HCT116 (cell line): ENCODE data around the gene OVOL1. TPM values are rescaled to one million over a fixed set of nuclear protein-coding genes. Genes with fewer than 3 reads are reported as not detected.

Experiments
- ATAC-seq: fragments of 200-7000 bp; cut with Tn5 transposase; 2 replicates; pipeline ENCODE4 v1.9.1; 2020; ENCODE audit warnings: mild to moderate bottlenecking, moderate library complexity
- BruUV-seq: library from RNA; stranded (reverse); fragments of 400-500 nt; replicated peaks from 2 replicates; lab custom pipeline; 2021; lab: Mats Ljungman, UMichigan
- CTCF ChIA-PET: fragments of 300-600 bp; sonication (Branson Sonifier 250); formaldehyde crosslinking; loops from one replicate; lab custom pipeline; 2021; ENCODE audit warnings: antibody characterized with exemption; lab: Charles Lee
- POLR2A ChIA-PET: fragments of 300-600, 350-600 bp; sonication (Branson Sonifier 250); formaldehyde crosslinking; loops from one replicate; lab custom pipeline; 2021; ENCODE audit warnings: antibody characterized with exemption; lab: Charles Lee
- RAD21 ChIA-PET, 2 experiments: fragments of 300-600 bp; sonication (Branson Sonifier 250); formaldehyde crosslinking; loops; one replicate each; lab custom pipeline; 2023; ENCODE audit warnings: low total read pairs in 2 of 2; ENCODE audit not compliant: uncharacterized antibody in 2 of 2, unreplicated experiment in 2 of 2, low non-redundant PET in 1 of 2; lab: Charles Lee
- DNase-seq: peaks from one replicate; pipeline ENCODE4 v3.0.0-alpha.2; 2010; ENCODE audit warnings: low read depth, low spot score
- H2AFZ ChIP-seq: fragments of 200-600 bp; shearing (Covaris generic), sonication (generic); 2 replicates; pipeline ENCODE4 v1.6.1; 2017; ENCODE audit warnings: low read depth, mixed run types, mixed read lengths, antibody characterized with exemption, low read length; ENCODE audit not compliant: poor library complexity, severe bottlenecking
- H3K27ac ChIP-seq: 2 replicates; pipeline ENCODE4 v1.5.1; 2012; ENCODE audit warnings: low read depth, low read length
- H3K27me3 ChIP-seq: fragments of 200-600 bp; sonication (generic); 2 replicates; pipeline ENCODE4 v1.6.1; 2016; ENCODE audit warnings: mixed run types, low read length, mixed read lengths; ENCODE audit not compliant: insufficient read depth
- H3K36me3 ChIP-seq, 2 experiments: fragments of 200-500 bp in 1 of 2; fragments of 200-600 bp in 1 of 2; sonication (Bioruptor generic) in 1 of 2; sonication (generic) in 1 of 2; 2 replicates each; pipeline versions ENCODE4 v1.5.1 to v1.6.1; 2014 to 2016; ENCODE audit warnings: low read length in 2 of 2, inconsistent platforms in 1 of 2, mixed read lengths in 1 of 2, mixed run types in 1 of 2; ENCODE audit not compliant: insufficient read depth in 2 of 2, control insufficient read depth in 1 of 2
- H3K4me1 ChIP-seq, 2 experiments: fragments of 200-600 bp in 1 of 2; sonication (generic) in 1 of 2; 2 replicates each; pipeline versions ENCODE4 v1.5.1 to v1.6.1; 2012 to 2017; ENCODE audit warnings: low read length in 2 of 2, inconsistent platforms in 1 of 2, mild to moderate bottlenecking in 1 of 2, mixed read lengths in 1 of 2, mixed run types in 1 of 2, moderate library complexity in 1 of 2; ENCODE audit not compliant: insufficient read depth in 2 of 2, control insufficient read depth in 1 of 2
- H3K4me2 ChIP-seq: fragments of 200-600 bp; sonication (generic); 2 replicates; pipeline ENCODE4 v1.6.1; 2017; ENCODE audit warnings: mixed run types, low read length, mixed read lengths
- H3K4me3 ChIP-seq, 2 experiments: fragments of 200-600 bp in 1 of 2; sonication (generic) in 1 of 2; replicated peaks in 1 of 2; 2 replicates each; pipeline ENCODE4 v1.5.1; 2011 to 2016; ENCODE audit warnings: low read length in 2 of 2, control low read depth in 1 of 2, low read depth in 1 of 2, mild to moderate bottlenecking in 1 of 2, mixed read lengths in 1 of 2, mixed run types in 1 of 2
- H3K79me2 ChIP-seq: fragments of 200-600 bp; sonication (generic); 2 replicates; pipeline ENCODE4 v1.6.1; 2017; ENCODE audit warnings: mild to moderate bottlenecking, mixed run types, low read length, moderate library complexity, mixed read lengths; ENCODE audit not compliant: insufficient read depth
- H3K9ac ChIP-seq: fragments of 200-600 bp; sonication (generic); 2 replicates; pipeline ENCODE4 v1.6.1; 2016; ENCODE audit warnings: low read length, mixed read lengths
- H3K9me2 ChIP-seq: fragments of 200-600 bp; sonication (generic), shearing (Covaris generic); 2 replicates; pipeline ENCODE4 v1.6.1; 2017; ENCODE audit warnings: mixed run types, mild to moderate bottlenecking, moderate library complexity; ENCODE audit not compliant: insufficient read depth
- H3K9me3 ChIP-seq, 2 experiments: fragments of 200-500 bp in 1 of 2; fragments of 200-600 bp in 1 of 2; sonication (Bioruptor generic) in 1 of 2; sonication (generic) in 1 of 2; 2 replicates each; pipeline ENCODE4 v1.6.1; 2014 to 2017; ENCODE audit warnings: low read length in 2 of 2, mixed read lengths in 2 of 2, inconsistent platforms in 1 of 2, low read depth in 1 of 2, mild to moderate bottlenecking in 1 of 2, mixed run types in 1 of 2, moderate library complexity in 1 of 2; ENCODE audit not compliant: control insufficient read depth in 1 of 2, insufficient read depth in 1 of 2
- H4K20me1 ChIP-seq: fragments of 200-600 bp; sonication (generic), shearing (Covaris generic); 2 replicates; pipeline ENCODE4 v1.6.1; 2017; ENCODE audit warnings: mixed run types, mild to moderate bottlenecking, moderate library complexity; ENCODE audit not compliant: insufficient read depth
- ATF3 ChIP-seq: IDR thresholded peaks from 2 replicates; pipeline ENCODE4 v1.6.1; 2012
- CBX3 ChIP-seq: IDR thresholded peaks from 2 replicates; pipeline ENCODE4 v1.6.1; 2012; ENCODE audit warnings: low read depth
- CEBPB ChIP-seq: IDR thresholded peaks from 2 replicates; pipeline ENCODE4 v1.6.1; 2012; ENCODE audit warnings: low read depth
- CTCF ChIP-seq, 3 experiments: fragments of 200-600 bp in 1 of 3; sonication (generic) in 1 of 3; IDR thresholded peaks in 2 of 3; conservative IDR thresholded peaks in 1 of 3; 2 replicates each; pipeline ENCODE4 v1.5.1; 2012 to 2017; ENCODE audit warnings: low read depth in 2 of 3, low read length in 2 of 3, antibody characterized with exemption in 1 of 3, borderline replicate concordance in 1 of 3, control low read depth in 1 of 3, mild to moderate bottlenecking in 1 of 3, mixed read lengths in 1 of 3, mixed run types in 1 of 3, moderate library complexity in 1 of 3; ENCODE audit not compliant: insufficient read depth in 1 of 3
- ELF1 ChIP-seq: IDR thresholded peaks from 2 replicates; pipeline ENCODE4 v1.6.1; 2012; ENCODE audit warnings: low read depth, borderline replicate concordance
- EZH2 ChIP-seq: fragments of 200-600 bp; sonication (generic); IDR thresholded peaks from 2 replicates; pipeline ENCODE4 v1.6.1; 2017; ENCODE audit warnings: antibody characterized with exemption, mixed run types
- EZH2phosphoT487 ChIP-seq: fragments of 200-600 bp; IDR thresholded peaks from 2 replicates; pipeline ENCODE4 v1.6.1; 2018; ENCODE audit warnings: antibody characterized with exemption, borderline replicate concordance
- POLR2AphosphoS5 ChIP-seq: IDR thresholded peaks from 2 replicates; pipeline ENCODE4 v1.6.1; 2011; ENCODE audit warnings: mild to moderate bottlenecking, low read depth, low read length, moderate library complexity
- REST ChIP-seq: IDR thresholded peaks from 2 replicates; pipeline ENCODE4 v1.6.1; 2012; ENCODE audit warnings: low read depth
- SIN3A ChIP-seq: IDR thresholded peaks from 2 replicates; pipeline ENCODE4 v1.6.1; 2012; ENCODE audit warnings: low read depth
- YY1 ChIP-seq: IDR thresholded peaks from 2 replicates; pipeline ENCODE4 v1.6.1; 2011; ENCODE audit warnings: low read length, low read depth, moderate library complexity, mild to moderate bottlenecking; ENCODE audit not compliant: insufficient replicate concordance; ENCODE audit errors: extremely low read depth
- ZFX ChIP-seq: fragments of 450-650 bp; IDR thresholded peaks from 2 replicates; pipeline ENCODE4 v1.6.1; 2017
- ZNF274 ChIP-seq: fragments of 200-500 bp; sonication (Bioruptor generic); IDR thresholded peaks from 2 replicates; pipeline ENCODE4 v1.6.1; 2014; ENCODE audit warnings: mild to moderate bottlenecking, low read depth, low read length, inconsistent platforms
- intact Hi-C: fragments of 100-400 bp; cut with micrococcal nuclease; formaldehyde crosslinking; loops from 2 replicates; pipeline ENCODE4 v1.10.0; 2022
- total RNA-seq: library from RNA; stranded (reverse); gene quantifications from one replicate; pipeline ENCODE4 v1.2.1, GENCODE V29; 2021; ENCODE audit not compliant: unreplicated experiment

The OVOL1 gene
- total RNA-seq, 1 experiment from 2014 or later, result 14.7 TPM

- no peak for TF ChIP-seq REST
- TF ChIP-seq, all 23 proteins: peak for 0
Measured at GRCh38 chr11:65842144-65842543, 55.3 kb downstream of the OVOL1 start (continued).

- RAD21 ChIA-PET, result no interaction called here
- H4K20me1 ChIP-seq, result no peaks in the 10 kb centered on the region
- POLR2A ChIA-PET, result interaction anchor here (0.5 kb wide), 1 partner anchor 132 kb away, joined by 3 read pairs; no protein-coding TSS in a partner anchor
- H3K36me3 ChIP-seq, result no peaks in the 10 kb centered on the region
- H3K4me1 ChIP-seq, result no peaks in the 10 kb centered on the region
- H3K27ac ChIP-seq, result no peak overlapping the region
- BruUV-seq, result no TSS peak
- no peak overlapping the region for H2AFZ ChIP-seq
- H3K9me3 ChIP-seq, result no peaks in the 10 kb centered on the region
- no peaks in the 10 kb centered on the region for H3K79me2 ChIP-seq
- no peaks in the 10 kb centered on the region for H3K27me3 ChIP-seq
- intact Hi-C loops, result no loop called here
- CTCF ChIA-PET, result interaction anchor here (0.7 to 1.5 kb wide), 3 partner anchors 16 to 64 kb away, joined by 3 to 6 read pairs (median 5); no protein-coding TSS in a partner anchor
- DNase-seq, result no peak
- no peak overlapping the region for H3K9ac ChIP-seq
- H3K9me2 ChIP-seq, result no peaks in the 10 kb centered on the region
- ATAC-seq, result no peak
- H3K4me2 ChIP-seq, result no peak overlapping the region
- no peak overlapping the region for H3K4me3 ChIP-seq
- TF ChIP-seq ELF1, result no peak
- TF ChIP-seq EZH2, result no peak
- TF ChIP-seq ZNF274, result no peak
- TF ChIP-seq YY1, result no peak
- TF ChIP-seq ZFX, result no peak
- no peak for TF ChIP-seq REST
- TF ChIP-seq POLR2AphosphoS5, result no peak
- no peak for TF ChIP-seq ATF3
- TF ChIP-seq CBX3, result no peak
- no peak for TF ChIP-seq EZH2phosphoT487
- TF ChIP-seq SIN3A, result no peak
- no peak for TF ChIP-seq CTCF (IDR thresholded peaks at IDR 0.05 in 2 of 3, conservative IDR thresholded peaks at IDR 0.05 in 1 of 3; ENCODE audit: borderline replicate concordance in 1 of 3, insufficient read depth in 1 of 3, low read depth in 2 of 3, low read length in 2 of 3)
- TF ChIP-seq CEBPB, result no peak
Measured at GRCh38 chr11:65843811-65844210, 56.9 kb downstream of the OVOL1 start.
